ENCODE results near the gene SUPT7L.
A peak's percentile ranks its signal among the peaks of the same experiment; 100 is the strongest.

The SUPT7L gene

GRCh38 chr2:27624943-27625342, 38.5 kb downstream of the SUPT7L start:
- DNase-seq (ENCODE audit: low read depth), result no peak
- no peak overlapping the region for H3K4me3 ChIP-seq (ENCODE audit: low read depth, low read length)
- TF ChIP-seq CTCF (conservative IDR thresholded peaks at IDR 0.05; ENCODE audit: low read depth, low read length), result no peak

GRCh38 chr2:27622921-27623384, 40.5 kb downstream of the SUPT7L start:
- peak; percentile 83 for DNase-seq (ENCODE audit: low read depth)
- no peak overlapping the region for H3K4me3 ChIP-seq (ENCODE audit: low read depth, low read length)
- TF ChIP-seq CTCF (conservative IDR thresholded peaks at IDR 0.05; ENCODE audit: low read depth, low read length), result no peak

DNA sequence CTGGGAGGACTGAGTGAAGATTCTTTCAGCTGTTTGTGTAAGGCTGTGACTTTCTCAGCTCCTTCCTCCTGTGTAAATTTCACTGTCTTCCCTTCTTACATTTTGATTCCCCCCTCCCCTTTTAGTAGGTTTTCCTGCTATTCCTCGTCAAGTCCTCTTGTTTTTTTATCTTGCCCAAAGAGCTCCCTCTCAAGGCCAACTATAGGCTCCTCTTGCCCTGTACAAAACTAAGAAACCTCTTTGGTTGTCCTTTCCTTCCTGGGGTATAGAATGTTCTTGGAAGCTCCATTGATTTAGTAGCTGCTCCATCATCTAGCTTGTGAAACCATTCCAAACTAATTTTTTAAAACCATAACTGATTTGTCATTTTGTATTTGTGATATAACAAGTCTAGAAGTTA, 41.9 kb downstream of the SUPT7L start:
- TF ChIP-seq CTCF (conservative IDR thresholded peaks at IDR 0.05; ENCODE audit: low read depth, low read length), result peak; percentile 16
- H3K4me3 ChIP-seq (ENCODE audit: low read depth, low read length), result no peak overlapping the region
- no peak for DNase-seq (ENCODE audit: low read depth)

GRCh38 chr2:27615316-27615715, 48.1 kb downstream of the SUPT7L start:
- H3K4me3 ChIP-seq (ENCODE audit: low read depth, low read length), result no peak overlapping the region
- TF ChIP-seq CTCF (conservative IDR thresholded peaks at IDR 0.05; ENCODE audit: low read depth, low read length), result no peak
- no peak for DNase-seq (ENCODE audit: low read depth)

DNA sequence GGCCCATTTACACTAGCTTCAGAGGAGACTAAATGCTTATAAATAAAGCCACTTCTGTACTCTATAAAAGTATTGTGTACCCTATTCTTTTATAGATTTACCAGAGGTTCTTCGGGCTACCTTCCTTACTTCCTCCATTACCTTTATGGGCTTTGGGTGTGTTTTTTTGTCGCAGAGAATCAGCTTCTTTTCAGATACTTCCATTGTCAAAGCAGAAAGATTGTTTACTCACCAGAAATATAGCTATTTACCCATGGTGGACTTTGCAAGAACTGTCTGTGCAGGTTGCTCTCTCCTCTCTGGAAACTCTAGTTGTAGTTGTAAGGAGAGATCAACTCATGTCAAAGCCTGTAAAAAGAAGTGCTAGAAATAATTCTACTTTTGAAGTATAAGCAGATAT, 49.4 kb downstream of the SUPT7L start:
- TF ChIP-seq CTCF (conservative IDR thresholded peaks at IDR 0.05; ENCODE audit: low read depth, low read length), result no peak
- DNase-seq (ENCODE audit: low read depth), result no peak
- no peak overlapping the region for H3K4me3 ChIP-seq (ENCODE audit: low read depth, low read length)

GRCh38 chr2:27606611-27607010, 56.8 kb downstream of the SUPT7L start:
- peak; percentile 68 for DNase-seq (ENCODE audit: low read depth)
- no peak for TF ChIP-seq CTCF (conservative IDR thresholded peaks at IDR 0.05; ENCODE audit: low read depth, low read length)
- H3K4me3 ChIP-seq (ENCODE audit: low read depth, low read length), result no peak overlapping the region
